Measurements from ENCODE around the gene MAPKAP1. TPM values are rescaled to one million over a fixed set of nuclear protein-coding genes. Genes with fewer than 3 reads are reported as not detected.
"Not testable (repeated sequence)": the region's sequence is repeated elsewhere in the genome, so short reads cannot be mapped to it uniquely, and the experiment has no call there.

The MAPKAP1 gene
- total RNA-seq, 1 donor from 2014 or later, result 84.3 TPM

DNA sequence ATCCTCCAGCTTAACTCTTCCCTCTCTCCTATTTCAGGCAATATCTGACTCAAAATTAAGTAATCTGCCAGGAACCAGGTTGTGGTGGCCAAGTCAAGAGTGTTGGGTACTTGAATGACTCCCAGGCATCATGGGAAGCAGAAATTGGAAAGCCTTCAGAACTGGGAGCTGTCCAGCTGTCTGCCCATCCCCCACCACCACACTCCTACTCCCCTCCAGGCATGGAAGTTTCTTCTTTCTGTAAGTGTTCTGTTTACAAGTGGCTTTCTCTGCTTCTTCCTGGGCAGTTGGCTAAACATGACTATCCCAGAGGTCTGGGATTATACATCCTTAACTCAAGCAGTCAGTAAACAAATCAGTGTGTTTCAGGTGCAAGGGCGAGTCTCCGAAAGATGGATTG is 25.6 kb upstream of the MAPKAP1 start:
- DNase-seq (ENCODE audit: low read depth), result no peak

DNA sequence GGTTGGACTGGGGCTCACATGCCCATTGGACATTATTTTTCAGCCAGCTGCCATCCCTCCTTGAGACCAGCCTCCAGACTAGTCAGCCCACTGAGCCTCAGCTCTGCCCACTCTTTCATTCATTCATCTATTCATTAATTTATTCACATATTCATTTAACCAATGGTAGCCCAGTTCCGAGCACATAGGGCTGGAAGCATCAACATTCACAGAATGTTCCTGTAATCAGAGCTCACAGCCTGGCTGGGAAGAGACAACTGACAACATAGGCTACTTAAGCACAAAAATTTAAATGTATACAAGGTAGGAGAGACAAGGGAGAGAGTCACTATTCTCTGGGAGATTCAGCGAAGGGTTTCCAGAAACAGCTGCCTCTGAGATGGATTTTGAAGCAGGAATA is 23.2 kb upstream of the MAPKAP1 start:
- no peak for DNase-seq (ENCODE audit: low read depth)

DNA sequence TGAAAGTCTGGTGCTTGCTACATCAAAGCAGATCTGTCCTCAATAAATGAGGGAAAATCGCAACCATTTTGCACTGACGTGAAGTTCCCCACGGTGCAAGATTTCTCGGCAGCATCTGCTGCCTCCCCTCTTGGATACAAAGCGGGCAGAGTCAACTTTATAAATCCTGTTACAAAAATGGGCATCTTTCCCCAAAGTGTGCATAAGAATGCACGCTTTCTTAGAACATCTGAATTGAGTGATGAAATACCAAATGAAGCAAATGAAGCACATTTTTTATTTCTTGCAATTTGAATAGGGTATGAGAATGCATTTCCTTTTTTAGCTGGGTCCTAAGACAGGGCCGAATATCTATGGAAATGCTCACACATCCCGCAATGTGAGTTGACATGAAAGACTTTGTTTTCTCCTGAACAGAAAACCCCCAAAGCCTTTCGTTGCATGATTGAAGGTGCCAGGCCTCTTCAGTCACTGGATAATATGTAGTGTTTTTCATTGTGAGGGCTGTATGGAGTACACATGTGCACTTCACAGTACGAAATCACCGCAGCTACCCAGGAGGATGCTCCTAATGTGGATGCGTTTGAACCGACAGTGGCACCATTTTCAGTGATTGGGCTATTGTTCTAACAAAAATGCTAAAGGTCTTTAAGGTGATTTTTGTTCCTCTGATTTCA is 19.6 kb upstream of the MAPKAP1 start:
- no peak for DNase-seq (ENCODE audit: low read depth)

DNA sequence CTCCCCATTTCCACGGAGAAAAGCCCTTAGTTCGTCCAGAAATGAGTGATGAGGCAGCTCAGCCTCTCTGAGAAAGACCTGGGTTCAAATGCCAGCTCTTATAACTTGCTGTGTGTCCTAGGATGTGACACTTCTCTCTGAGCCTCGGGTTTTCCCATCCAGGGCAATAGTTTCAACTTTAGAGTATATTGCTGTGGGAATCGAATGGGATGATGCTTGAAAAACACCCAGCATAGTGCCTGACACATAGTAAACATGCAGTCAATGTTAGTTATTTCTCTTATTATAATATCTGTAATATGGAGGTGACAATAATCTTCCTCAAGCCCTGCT is 430 bp upstream of the MAPKAP1 start:
- no peak for DNase-seq (ENCODE audit: low read depth)

DNA sequence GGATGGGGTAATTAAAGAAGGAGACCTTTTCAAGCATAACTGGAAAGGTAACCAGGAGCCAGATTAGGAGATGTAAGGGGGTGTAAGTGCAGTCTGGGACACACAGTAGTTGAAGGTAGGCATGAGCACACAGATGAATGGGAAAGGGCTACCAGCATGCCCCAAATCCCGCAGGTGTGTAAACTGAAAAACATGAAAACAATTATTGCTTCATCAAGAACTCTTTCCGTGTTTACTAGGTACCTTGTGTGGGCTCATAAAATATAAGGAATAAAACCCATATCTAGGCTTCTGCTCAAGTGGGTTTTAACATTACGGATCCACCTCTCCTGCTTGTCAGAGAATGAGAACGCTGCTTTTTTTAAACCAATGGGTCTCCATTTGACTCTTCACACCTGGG is 1.1 kb downstream of the MAPKAP1 start:
- DNase-seq (ENCODE audit: low read depth), result no peak

DNA sequence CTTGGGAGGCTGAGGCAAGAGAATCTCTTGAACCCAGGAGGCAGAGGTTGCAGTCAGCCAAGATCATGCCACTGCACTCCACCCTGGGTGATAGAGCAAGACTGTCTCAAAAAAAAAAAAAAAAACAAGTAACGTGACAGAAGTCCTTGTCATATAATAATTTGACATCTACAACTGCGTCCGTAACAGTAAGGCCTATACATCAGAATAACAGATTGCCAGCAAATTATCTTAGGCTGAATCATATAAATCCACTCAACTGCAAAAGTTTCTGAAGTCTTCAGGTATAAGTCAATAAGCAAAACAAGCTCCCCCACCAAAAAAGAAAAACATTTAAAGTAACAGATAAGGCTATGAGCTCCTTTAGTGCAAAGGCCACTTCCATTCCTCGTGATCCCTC is 3.3 kb downstream of the MAPKAP1 start:
- DNase-seq (ENCODE audit: low read depth), result no peak

DNA sequence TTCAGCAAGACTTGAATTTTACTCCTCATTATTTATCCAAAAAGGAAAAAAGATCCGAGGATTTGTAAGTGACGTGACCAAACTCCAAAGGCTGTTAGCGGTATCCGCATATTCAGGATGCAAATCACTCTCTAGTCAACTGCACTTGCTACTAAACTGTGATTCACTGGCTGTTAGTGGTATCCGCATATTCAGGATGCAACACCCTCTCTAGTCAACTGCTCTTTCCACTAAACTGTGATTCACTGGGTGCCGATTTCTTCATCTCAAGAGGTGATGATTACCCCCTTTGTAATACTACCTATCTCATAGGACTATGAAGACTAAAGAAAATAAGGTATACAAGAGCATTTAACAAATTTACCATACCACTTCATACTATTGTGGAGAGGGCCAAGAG is 5.7 kb downstream of the MAPKAP1 start:
- peak; percentile 89 for DNase-seq (ENCODE audit: low read depth)

DNA sequence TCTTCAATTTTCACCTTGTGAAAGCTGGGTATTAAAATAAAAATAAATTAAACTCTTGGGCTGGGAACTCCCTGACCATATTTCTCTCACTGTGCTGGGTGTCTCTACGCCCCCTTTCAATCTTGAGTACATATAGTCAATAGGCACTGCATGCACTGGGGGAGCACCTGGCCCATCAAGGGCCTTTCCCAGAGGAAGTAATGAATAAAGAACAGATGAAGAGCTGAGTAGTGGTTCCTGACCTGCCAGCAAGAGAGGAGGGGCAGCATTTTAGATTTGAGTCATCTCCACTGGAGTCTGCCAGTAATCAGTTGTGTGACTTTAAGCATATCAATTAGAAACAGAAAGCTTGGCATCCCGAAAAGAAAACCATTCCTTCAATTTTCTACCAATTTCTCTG is 6.2 kb downstream of the MAPKAP1 start:
- peak; percentile 39 for DNase-seq (ENCODE audit: low read depth)

DNA sequence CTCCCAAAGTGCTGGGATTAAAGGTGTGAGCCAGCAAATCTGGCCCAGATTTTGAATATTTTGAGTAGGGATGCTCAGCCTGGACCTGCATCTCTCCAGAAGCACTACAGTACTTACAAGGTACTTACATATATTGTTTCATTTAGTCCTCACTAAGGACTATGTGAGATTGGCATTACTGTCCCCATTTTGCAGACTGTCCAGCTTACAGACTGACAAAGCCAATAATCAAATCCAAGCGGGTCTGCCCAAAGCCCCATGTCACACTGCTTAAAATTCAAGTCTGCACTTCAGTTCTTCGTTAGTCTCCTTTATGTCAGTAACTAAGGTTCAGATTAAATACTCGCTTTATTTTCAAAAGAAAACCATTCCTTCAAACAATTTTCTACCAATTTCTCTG is 7.1 kb downstream of the MAPKAP1 start:
- DNase-seq (ENCODE audit: low read depth), result no peak

DNA sequence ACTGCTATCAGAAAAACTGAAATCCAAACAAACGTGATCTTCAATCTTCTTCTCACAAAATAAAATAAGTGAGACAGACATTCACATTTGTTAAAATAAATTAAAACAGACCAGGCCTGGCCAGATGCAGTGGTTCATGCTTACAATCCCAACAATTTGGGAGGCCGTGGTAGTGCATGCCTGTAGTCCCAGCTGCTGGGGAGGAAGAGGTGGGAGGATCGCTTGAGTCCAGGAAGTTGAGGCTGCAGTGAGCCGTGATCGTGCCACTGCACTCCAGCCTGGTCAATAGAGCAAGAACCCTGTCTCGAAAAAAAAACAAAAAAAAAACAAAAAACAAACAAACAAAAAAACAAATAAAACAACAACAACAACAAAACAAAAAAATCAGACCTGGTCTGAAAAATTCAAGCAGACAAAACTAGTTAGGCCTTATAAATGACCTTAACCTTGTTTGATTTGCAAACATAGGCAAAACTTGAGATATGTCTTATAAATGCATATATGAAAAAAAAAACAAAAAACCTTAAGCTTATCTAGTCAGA is 10.8 kb downstream of the MAPKAP1 start:
- no peak for DNase-seq (ENCODE audit: low read depth)

DNA sequence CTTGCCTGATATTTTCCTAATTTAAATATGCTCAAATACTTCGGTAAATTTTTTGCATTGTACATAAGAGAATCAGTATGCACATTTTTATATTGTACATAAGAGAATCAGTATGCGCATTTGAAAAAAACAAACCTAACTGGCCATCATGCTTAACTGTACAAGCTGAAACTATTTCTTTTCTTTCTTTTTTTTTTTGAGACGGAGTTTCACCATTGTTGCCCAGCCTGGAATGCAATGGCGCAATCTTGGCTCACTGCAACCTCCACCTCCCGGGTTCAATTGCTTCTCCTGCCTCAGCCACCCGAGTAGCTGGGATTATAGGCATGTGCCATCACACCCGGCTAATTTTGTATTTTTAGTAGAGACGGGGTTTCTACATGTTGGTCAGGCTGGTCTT is 11.5 kb downstream of the MAPKAP1 start:
- DNase-seq (ENCODE audit: low read depth), result not testable (repeated sequence)

DNA sequence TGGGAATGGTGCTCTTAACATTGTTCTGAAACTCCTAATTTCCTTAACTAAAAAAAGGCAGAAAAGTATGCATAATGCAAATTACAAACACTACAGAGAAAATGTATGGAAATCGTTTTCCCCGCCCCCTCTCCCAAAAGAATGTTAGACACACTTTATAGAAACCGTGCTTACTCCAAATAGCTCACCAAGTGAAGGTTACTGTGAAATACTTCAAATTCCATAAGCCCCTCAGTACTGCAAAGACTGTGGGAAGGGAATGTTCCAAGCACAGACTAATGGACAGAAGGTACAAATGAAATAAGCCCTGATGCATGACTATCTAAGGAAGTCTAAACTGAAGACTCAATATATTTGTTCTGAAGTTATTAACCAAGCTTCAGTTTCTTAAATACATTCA is 12.5 kb downstream of the MAPKAP1 start:
- DNase-seq (ENCODE audit: low read depth), result peak; percentile 65

DNA sequence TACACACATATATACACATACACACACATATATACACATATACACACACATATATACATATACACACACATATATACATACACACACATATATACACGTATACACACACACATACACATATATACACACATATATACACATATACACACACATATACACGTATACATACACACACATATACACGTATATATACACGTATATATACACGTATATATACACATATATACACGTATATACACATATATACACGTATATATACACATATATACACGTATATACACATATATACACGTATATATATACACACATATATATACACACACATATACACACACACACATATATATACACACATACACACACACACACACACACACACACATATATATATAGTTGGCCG is 13.5 kb downstream of the MAPKAP1 start:
- not testable (repeated sequence) for DNase-seq (ENCODE audit: low read depth)

DNA sequence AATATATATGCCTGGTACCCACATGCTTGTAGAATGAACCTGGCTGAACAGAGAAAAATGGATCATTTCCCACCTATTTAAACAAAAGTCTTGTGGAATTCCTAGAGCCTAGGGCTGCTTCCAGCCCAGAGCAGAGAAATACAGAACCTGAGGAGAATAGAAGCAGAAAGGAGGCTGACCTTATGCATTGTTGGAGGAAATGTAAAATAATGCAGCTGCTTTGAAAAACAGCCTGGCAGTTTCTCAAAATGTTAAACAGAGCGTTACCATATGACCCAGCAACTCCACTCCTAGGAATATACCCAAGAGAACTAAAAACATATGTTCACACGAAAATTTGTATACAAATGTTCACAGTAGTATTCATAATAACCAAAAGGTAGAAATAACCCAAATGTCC is 15.1 kb downstream of the MAPKAP1 start:
- DNase-seq (ENCODE audit: low read depth), result no peak

DNA sequence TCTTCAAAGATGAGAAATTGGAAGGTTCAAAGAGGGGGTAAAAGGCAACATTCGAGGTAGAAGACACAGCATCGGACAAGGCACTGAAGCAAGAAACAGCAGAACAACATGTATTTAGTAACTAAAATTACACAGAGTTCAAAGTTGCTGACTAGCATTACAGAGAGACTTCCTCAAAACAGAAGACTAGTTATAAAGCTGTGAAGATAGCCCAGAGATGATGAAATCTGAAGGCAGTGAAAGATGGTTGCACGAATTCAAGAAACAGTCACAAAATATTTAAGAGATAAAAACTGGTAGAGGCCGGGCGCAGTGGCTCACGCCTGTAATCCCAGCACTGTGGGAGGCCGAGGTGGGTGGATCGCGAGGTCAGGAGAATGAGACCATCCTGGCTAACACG is 16.3 kb downstream of the MAPKAP1 start:
- DNase-seq (ENCODE audit: low read depth), result no peak

DNA sequence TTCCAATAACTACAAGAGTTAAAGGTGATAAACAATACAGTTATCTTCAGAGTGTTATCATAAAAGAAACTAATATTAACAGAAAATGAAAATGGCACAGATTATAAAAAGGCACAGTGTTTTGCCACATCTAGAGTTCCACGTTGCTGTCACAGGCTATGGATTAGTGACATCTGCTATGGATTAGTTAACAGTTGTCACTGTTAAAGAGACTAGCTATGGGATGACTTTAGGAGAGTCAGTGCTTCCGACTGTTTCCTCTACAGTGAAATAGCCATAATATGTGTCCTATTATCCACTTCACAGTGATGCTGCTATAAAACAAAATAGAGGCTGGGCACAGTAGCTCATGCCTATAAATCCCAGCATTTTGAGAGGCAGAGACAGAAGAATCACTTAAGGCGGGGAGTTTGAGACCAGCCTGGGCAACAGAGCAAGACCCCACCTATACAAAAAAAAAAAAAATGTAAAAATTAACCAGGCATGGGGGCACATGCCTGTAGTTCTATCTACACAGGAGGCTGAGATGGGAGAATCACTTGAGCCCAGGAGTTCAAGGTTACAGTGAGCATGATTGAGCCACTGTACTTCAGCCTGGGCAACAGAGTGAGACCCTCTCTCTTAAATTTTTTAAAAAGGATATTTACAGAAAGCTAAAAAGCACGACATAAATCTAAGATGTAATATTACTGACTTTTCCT is 19.7 kb downstream of the MAPKAP1 start:
- no peak for DNase-seq (ENCODE audit: low read depth)

DNA sequence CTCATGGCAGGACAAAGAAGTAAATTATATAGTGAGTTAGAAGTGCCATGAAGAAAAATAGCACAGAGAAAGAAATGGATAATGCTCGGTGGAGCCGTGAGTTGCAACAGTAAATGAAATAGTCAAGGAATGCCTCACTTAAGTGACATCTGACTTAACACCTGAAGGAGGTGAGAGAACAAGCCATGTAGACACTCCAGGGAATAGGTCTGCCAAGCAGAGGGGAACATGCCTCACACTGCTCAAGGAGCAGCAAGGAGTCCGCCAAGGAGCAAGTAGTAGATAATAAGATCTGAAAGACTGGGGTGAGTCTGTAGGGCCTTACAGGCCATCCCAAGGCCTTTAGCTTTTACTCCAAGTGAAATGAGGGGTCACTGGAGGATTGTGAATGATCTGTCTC is 21.8 kb downstream of the MAPKAP1 start:
- no peak for DNase-seq (ENCODE audit: low read depth)

DNA sequence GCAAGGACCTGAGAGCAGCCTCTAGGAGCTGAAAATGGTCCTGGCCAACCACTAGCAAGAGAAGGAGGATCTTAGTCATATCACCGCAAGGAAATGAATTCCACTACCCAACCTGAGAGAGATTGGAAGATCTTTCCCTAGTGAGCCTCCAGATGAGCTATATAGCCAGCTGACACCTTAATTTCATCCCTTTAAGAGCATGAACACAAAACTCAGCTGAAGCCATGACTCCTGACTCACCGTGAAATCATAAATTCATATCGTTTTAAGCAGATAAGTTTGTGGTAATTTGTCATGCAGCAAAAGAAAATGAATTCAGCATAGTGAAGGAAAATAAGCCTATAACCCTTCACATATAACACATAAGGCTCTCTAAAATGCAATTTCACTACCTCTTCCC is 23.5 kb downstream of the MAPKAP1 start:
- no peak for DNase-seq (ENCODE audit: low read depth)

DNA sequence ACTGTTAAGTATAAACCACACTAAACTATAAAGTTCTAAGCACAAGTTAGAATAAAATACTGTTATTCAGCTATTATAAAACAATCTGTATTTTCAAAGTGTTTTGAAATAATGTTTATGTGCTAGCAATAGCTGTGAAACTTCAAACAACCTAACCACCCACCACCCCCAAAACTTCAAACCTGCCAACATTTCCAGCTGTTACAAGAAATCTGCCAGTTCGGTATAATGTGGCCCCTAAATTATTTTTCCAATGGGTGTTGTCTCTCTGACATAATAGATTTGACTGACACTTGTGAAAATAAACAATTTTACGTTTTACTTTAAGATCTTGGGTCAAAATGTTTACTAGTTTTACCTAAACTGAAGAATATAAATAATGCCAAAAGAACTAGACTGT is 24.7 kb downstream of the MAPKAP1 start:
- DNase-seq (ENCODE audit: low read depth), result no peak

DNA sequence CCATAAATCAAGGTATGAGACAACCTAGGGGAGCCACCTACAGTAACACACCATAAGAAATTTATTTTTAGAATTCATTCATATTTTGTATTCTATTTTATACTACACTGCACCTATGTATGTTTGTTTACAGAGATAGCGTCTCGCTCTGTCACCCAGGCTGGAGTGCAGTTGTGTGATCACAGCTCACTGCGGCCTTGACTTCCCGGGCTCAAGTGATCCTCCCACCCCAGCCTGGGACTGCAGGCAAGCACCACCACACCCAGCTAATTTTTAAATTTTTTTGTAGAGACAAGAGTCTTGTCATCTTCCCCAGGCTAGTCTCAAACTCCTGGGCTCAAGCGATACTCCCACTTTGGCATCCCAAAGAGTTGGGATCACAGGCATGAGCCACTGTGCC is 25.4 kb downstream of the MAPKAP1 start:
- DNase-seq (ENCODE audit: low read depth), result no peak

DNA sequence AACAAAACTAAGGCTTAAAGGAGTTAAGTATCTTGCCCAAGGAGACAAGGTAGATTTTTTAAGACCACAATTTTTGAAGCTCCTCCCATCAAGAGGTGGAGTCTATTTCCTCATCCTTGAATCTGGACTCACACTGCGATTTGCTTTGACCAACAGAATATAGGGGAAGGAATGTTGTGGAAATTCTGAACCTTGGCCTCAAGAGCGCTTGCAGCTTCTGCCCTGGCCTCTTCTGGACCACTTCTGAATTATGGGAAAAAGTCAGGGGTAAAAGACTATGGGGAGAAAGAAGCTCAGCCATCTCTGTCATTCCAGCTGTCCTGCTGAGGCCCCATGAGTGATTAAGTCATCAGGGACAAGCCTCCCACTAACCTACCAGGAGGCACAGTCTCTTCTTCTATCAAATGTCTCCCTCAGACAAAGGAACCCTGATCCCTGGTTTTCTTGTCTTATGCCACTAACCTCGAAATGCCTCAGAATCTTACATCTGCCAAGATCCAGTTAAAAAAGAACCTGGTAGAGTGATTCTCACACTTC is 25.9 kb downstream of the MAPKAP1 start:
- no peak for DNase-seq (ENCODE audit: low read depth)

DNA sequence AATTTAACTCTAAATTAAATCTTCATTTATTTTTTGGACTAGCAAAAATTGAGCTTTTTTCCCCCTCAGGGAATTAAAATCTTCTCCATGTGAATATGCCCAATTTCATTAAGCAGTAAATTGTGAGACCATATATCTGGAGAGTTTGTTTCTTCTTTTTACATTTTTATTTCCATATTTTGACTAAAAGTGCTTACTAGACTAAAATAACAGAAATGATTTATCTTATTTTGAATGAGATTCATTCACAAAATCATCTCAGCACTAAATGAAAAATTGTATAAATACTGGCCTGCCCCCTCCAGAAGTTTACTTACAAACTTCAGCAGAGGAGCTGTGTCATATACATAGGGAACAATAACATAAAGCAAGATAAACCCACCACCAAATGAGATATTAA is 26.6 kb downstream of the MAPKAP1 start:
- DNase-seq (ENCODE audit: low read depth), result no peak

DNA sequence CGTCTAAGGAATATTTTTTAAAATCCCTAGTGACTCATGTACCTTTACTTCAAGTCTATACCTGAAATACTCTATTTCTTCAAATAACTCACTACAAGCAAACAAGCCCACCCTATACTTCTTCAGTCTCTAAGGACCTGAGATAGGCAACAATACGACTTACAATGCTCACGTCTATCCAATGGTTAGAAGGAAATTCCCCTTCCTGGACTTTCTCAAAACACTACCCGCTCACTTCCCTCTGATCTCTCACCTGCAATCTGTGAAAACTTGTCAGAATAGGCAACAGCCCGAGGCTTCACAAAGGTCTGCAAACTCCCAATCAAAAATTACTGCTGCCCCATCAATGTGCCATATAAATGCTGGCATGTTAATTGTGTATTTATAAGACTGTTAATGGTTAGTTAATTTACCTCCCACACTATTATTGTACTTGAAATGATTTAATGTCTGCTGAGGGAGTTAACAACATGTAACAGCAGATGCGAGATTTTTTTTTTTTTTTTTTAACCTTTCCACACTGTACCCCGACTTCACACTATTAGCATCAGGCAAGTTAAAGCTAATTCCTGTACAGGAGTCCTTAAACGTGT is 27.3 kb downstream of the MAPKAP1 start:
- peak; percentile 37 for DNase-seq (ENCODE audit: low read depth)
